GM12878 (cell line): ENCODE data around the gene ZBTB39. TPM values are rescaled to one million over a fixed set of nuclear protein-coding genes. Genes with fewer than 3 reads are reported as not detected.

Source experiments
- ATAC-seq: fragments of 200-7000 bp; cut with Tn5 transposase; 3 replicates; pipeline ENCODE4 v1.9.1; 2020; ENCODE audit warnings: mild to moderate bottlenecking, moderate library complexity
- BruUV-seq: library from RNA; stranded (reverse); fragments of 400-500 nt; replicated peaks from 2 replicates; lab custom pipeline; 2021; lab: Mats Ljungman, UMichigan
- CTCF ChIA-PET: fragments of 300-600 bp; sonication (Branson Sonifier 250); formaldehyde crosslinking; extraction: SDS; loops from one replicate; lab custom pipeline; 2021; ENCODE audit warnings: inconsistent platforms; lab: Yijun Ruan, JAX
- POLR2A ChIA-PET: fragments of 350-600 bp; formaldehyde crosslinking; extraction: SDS; loops from one replicate; lab custom pipeline; 2021; ENCODE audit warnings: inconsistent platforms; lab: Charles Lee
- RAD21 ChIA-PET: fragments of 300-600 bp; sonication (Branson Sonifier 250); formaldehyde crosslinking; loops from one replicate; lab custom pipeline; 2023; ENCODE audit warnings: antibody characterized with exemption; ENCODE audit not compliant: unreplicated experiment; lab: Charles Lee
- SMC1A ChIA-PET: fragments of 300-600 bp; sonication (Branson Sonifier 250); formaldehyde crosslinking; loops from one replicate; lab custom pipeline; 2023; ENCODE audit not compliant: unreplicated experiment, uncharacterized antibody; lab: Charles Lee
- DNase-seq: peaks from one replicate; pipeline ENCODE4 v3.0.0-alpha.2; 2011; ENCODE audit warnings: low read depth, low spot score
- FAIRE-seq: peaks from 3 replicates; lab custom pipeline; 2011; peaks lifted over from hg19 to GRCh38; lab: Jason Lieb, UNC
- H2AFZ ChIP-seq: 2 replicates; pipeline ENCODE4 v1.6.0; 2011; ENCODE audit warnings: low read depth, low read length, control low read depth; ENCODE audit not compliant: control insufficient read depth
- H3K27ac ChIP-seq: 2 replicates; pipeline ENCODE4 v1.5.1; 2011; ENCODE audit warnings: control low read depth; ENCODE audit not compliant: control insufficient read depth, insufficient read depth
- H3K27me3 ChIP-seq, 2 experiments: replicated peaks in 1 of 2; 2 replicates each; pipeline versions ENCODE4 v1.6.0 to v1.6.1; 2011; ENCODE audit warnings: low read length in 1 of 2; ENCODE audit not compliant: control insufficient read depth in 2 of 2, insufficient read depth in 2 of 2
- H3K36me3 ChIP-seq, 2 experiments: 2 replicates each; pipeline ENCODE4 v1.5.1; 2011; ENCODE audit warnings: low read length in 1 of 2; ENCODE audit not compliant: control insufficient read depth in 2 of 2, insufficient read depth in 2 of 2
- H3K4me1 ChIP-seq: 2 replicates; pipeline ENCODE4 v1.6.1; 2011; ENCODE audit warnings: mild to moderate bottlenecking, low read length, moderate library complexity, mixed read lengths; ENCODE audit not compliant: control insufficient read depth, insufficient read depth
- H3K4me2 ChIP-seq: 2 replicates; pipeline ENCODE4 v1.6.0; 2011; ENCODE audit warnings: control low read depth; ENCODE audit not compliant: control insufficient read depth, insufficient read depth
- H3K4me3 ChIP-seq: fragments of 200-600 bp; sonication (generic); 2 replicates; pipeline ENCODE4 v1.5.1; 2016
- H3K79me2 ChIP-seq: 2 replicates; pipeline ENCODE4 v1.6.0; 2011; ENCODE audit warnings: low read length; ENCODE audit not compliant: control insufficient read depth, insufficient read depth
- H3K9ac ChIP-seq: 2 replicates; pipeline ENCODE4 v1.8.0; 2011; ENCODE audit warnings: low read length, control low read depth, mixed read lengths; ENCODE audit not compliant: control insufficient read depth, insufficient read depth
- H3K9me3 ChIP-seq: replicated peaks from 3 replicates; pipeline ENCODE4 v1.5.1; 2011; ENCODE audit warnings: mild to moderate bottlenecking, low read length; ENCODE audit not compliant: control insufficient read depth, insufficient read depth
- H4K20me1 ChIP-seq: 2 replicates; pipeline ENCODE4 v1.6.0; 2011; ENCODE audit not compliant: control insufficient read depth, insufficient read depth
- CBX5 ChIP-seq: sonication (generic); IDR thresholded peaks from 2 replicates; pipeline ENCODE4 v1.6.1; 2016; ENCODE audit warnings: low read depth, moderate library complexity, mild to moderate bottlenecking, inconsistent platforms
- EED ChIP-seq: sonication (generic); IDR thresholded peaks from 2 replicates; pipeline ENCODE4 v1.6.1; 2016; ENCODE audit warnings: antibody characterized with exemption, low read depth
- FOXK2 ChIP-seq: fragments of 450-650 bp; IDR thresholded peaks from 2 replicates; pipeline ENCODE4 v1.6.1; 2017; ENCODE audit warnings: mild to moderate bottlenecking, moderate library complexity
- MYB ChIP-seq: fragments of 150-350 bp; IDR thresholded peaks from 2 replicates; pipeline ENCODE4 v1.6.1; 2014; ENCODE audit warnings: mild to moderate bottlenecking, low read depth, low read length, borderline replicate concordance
- NFIC ChIP-seq: IDR thresholded peaks from 2 replicates; pipeline ENCODE4 v1.6.1; 2012; ENCODE audit warnings: low read depth, mild to moderate bottlenecking, inconsistent platforms, low read length, moderate library complexity
- NRF1 ChIP-seq: conservative IDR thresholded peaks from 2 replicates; pipeline ENCODE4 v1.6.1; 2011; ENCODE audit warnings: mild to moderate bottlenecking, low read depth, low read length, improper control_type of control experiment
- PML ChIP-seq: IDR thresholded peaks from 2 replicates; pipeline ENCODE4 v1.6.1; 2012; ENCODE audit warnings: low read length, inconsistent platforms
- SMAD1 ChIP-seq: fragments of 450-650 bp; IDR thresholded peaks from 2 replicates; pipeline ENCODE4 v1.6.1; 2018; ENCODE audit warnings: mild to moderate bottlenecking, low read depth; ENCODE audit not compliant: partially characterized antibody
- STAT1 ChIP-seq: fragments of 450-650 bp; conservative IDR thresholded peaks from 2 replicates; pipeline ENCODE4 v1.6.1; 2014; ENCODE audit warnings: antibody characterized with exemption, mild to moderate bottlenecking
- YY1 ChIP-seq: IDR thresholded peaks from 2 replicates; pipeline ENCODE4 v1.6.1; 2011; ENCODE audit warnings: low read depth, mild to moderate bottlenecking, low read length
- ZNF622 ChIP-seq: fragments of 450-650 bp; IDR thresholded peaks from 2 replicates; pipeline ENCODE4 v1.6.1; 2017; ENCODE audit warnings: mild to moderate bottlenecking, inconsistent platforms
- WGBS: methylation state at CpG from one replicate; pipeline ENCODE4 v1.1.6; 2016; ENCODE audit warnings: low lambda C conversion rate; ENCODE audit not compliant: insufficient replicate concordance, insufficient coverage; ENCODE audit errors: missing lambda C conversion rate; 5-methylcytosine and 5-hydroxymethylcytosine counted together
- in situ Hi-C: fragments of 300-500 bp; cut with MboI; formaldehyde crosslinking; loops from 9 replicates; pipeline ENCODE4 v1.14.3; 2018; ENCODE audit warnings: mixed read lengths
- intact Hi-C: fragments of 100-400 bp; cut with micrococcal nuclease; formaldehyde crosslinking; loops from one replicate; pipeline ENCODE4 v1.14.2; 2022; ENCODE audit not compliant: unreplicated experiment
- polyA plus RNA-seq, 11 experiments: library from polyadenylated mRNA; depleted of rRNA in 4 of 11; unstranded in 6 of 11; stranded (reverse) in 5 of 11; fragments of >200 nt; fragmentation: Nextera tagmentation in 4 of 11; fragmentation: Illumina TruSeq in 1 of 11; extraction: Ambion mirVana in 4 of 11; extraction: Trizol in 1 of 11; gene quantifications; 1 replicate in 1 of 11; 2 replicates in 10 of 11; pipeline versions ENCODE4 v1.2.1 to v1.2.3, GENCODE V29; 2011 to 2016; ENCODE audit warnings: inconsistent platforms in 2 of 11, missing spikeins in 2 of 11, low read depth in 1 of 11
- total RNA-seq, 4 experiments: library from RNA; depleted of rRNA in 3 of 4; stranded (reverse); fragments of >200 nt in 3 of 4; fragmentation: Illumina TruSeq in 1 of 4; extraction: Trizol in 1 of 4; gene quantifications; 2 replicates each; pipeline versions ENCODE4 v1.2.1 to v1.2.3, GENCODE V29; 2013 to 2021
- TF ChIP-seq, protein P1 (sequence below): fragments of 450-650 bp; IDR thresholded peaks from 2 replicates; pipeline ENCODE4 v1.6.1; 2017; ENCODE audit warnings: mild to moderate bottlenecking, low read depth, inconsistent platforms; ENCODE audit not compliant: poor library complexity, severe bottlenecking
- TF ChIP-seq, protein P2 (sequence below): fragments of 450-650 bp; formaldehyde crosslinking; IDR thresholded peaks from 2 replicates; pipeline ENCODE4 v1.4.0; 2022; ENCODE audit warnings: mild to moderate bottlenecking, moderate library complexity
- TF ChIP-seq, protein P3 (sequence below): fragments of 450-650 bp; IDR thresholded peaks from 2 replicates; pipeline ENCODE4 v1.6.1; 2017; ENCODE audit warnings: antibody characterized with exemption, mild to moderate bottlenecking, moderate library complexity

Gene ZBTB39
- total and polyA plus RNA-seq, 10 of the 15 experiments (the other 5 are each of a cell fraction or from before 2014, with no cell fraction given): 0.88 to 6.8 (median 4.4) TPM

DNA sequence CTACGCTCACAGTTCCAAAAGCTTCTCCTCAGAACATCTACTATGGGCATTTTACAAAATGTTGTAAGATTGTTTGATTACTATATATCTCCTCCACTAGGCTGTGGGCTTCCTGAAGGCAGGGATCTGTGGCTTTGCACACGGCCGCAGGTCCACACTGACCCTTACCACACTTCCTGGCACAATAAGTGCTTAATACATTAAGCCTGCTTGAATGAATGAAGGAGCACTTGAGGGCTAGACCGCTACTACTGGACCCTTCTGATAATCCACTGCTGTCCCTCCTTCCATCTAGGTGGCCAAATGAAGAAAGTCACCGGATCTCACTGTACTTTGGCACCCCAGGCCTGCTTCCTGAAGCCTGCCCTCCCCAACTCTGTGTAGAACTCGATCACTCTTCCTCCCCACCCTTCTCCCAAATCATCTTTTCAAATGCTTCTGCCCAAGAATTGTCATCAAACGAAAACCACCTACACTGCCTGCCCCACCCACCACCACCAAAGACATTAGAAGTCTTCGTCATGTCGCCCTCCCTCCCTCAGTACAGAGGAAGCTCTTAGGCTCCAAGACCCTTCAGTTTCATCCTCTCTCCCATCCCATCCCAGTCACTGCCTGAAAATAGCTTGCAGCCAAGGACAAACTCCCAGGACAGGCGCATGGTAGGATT, 596 bp upstream of the ZBTB39 start (continued):
- TF ChIP-seq, protein P1, sequence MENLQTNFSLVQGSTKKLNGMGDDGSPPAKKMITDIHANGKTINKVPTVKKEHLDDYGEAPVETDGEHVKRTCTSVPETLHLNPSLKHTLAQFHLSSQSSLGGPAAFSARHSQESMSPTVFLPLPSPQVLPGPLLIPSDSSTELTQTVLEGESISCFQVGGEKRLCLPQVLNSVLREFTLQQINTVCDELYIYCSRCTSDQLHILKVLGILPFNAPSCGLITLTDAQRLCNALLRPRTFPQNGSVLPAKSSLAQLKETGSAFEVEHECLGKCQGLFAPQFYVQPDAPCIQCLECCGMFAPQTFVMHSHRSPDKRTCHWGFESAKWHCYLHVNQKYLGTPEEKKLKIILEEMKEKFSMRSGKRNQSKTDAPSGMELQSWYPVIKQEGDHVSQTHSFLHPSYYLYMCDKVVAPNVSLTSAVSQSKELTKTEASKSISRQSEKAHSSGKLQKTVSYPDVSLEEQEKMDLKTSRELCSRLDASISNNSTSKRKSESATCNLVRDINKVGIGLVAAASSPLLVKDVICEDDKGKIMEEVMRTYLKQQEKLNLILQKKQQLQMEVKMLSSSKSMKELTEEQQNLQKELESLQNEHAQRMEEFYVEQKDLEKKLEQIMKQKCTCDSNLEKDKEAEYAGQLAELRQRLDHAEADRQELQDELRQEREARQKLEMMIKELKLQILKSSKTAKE: no peak
- no peak for TF ChIP-seq FOXK2
- no peak for TF ChIP-seq YY1
- TF ChIP-seq, protein P2, sequence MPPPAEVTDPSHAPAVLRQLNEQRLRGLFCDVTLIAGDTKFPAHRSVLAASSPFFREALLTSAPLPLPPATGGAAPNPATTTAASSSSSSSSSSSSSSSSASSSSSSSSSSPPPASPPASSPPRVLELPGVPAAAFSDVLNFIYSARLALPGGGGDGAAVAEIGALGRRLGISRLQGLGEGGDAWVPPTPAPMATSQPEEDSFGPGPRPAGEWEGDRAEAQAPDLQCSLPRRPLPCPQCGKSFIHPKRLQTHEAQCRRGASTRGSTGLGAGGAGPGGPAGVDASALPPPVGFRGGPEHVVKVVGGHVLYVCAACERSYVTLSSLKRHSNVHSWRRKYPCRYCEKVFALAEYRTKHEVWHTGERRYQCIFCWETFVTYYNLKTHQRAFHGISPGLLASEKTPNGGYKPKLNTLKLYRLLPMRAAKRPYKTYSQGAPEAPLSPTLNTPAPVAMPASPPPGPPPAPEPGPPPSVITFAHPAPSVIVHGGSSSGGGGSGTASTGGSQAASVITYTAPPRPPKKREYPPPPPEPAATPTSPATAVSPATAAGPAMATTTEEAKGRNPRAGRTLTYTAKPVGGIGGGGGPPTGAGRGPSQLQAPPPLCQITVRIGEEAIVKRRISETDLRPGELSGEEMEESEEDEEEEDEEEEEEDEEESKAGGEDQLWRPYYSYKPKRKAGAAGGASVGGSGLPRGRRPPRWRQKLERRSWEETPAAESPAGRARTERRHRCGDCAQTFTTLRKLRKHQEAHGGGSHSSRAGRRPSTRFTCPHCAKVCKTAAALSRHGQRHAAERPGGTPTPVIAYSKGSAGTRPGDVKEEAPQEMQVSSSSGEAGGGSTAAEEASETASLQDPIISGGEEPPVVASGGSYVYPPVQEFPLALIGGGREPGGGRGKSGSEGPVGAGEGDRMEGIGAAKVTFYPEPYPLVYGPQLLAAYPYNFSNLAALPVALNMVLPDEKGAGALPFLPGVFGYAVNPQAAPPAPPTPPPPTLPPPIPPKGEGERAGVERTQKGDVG: no peak
- TF ChIP-seq CBX5: no peak

DNA sequence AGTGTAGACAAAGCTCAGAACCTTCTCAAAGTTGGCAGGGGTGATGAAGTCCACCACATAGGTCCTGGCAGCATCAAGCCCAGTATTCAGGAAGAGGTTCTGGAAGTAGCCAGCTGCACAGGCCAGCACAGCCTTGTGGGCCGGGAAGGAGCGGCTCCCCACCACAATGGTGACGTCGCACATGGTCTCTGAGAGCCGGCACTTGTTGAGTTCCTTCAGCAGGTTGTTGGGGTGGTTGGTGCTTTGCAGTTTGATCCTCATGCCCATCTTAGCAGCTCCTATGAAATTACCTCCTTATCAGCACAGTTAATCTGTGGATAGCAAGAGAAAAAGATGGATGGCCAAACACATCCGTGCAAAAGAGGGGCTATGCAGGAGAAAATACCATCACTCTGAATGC, 1.7 kb downstream of the ZBTB39 start:
- ChIA-PET POLR2A (interaction anchor here (1.1 kb wide), 1 partner anchor 107 kb away, joined by 3 read pairs; the partner anchor contains the start of gene STAT6), SMC1A (interaction anchor here (0.6 to 12.3 kb wide), 14 partner anchors 8 to 647 kb away, joined by 3 to 125 read pairs (median 4); partner anchors contain the start of genes HSD17B6 and STAT6), CTCF (interaction anchor here (0.7 to 12.1 kb wide), 23 partner anchors 8 to 369 kb away, joined by 3 to 177 read pairs (median 5); partner anchors contain the start of genes HSD17B6, MYO1A, PRIM1 and STAT6), RAD21 (interaction anchor here (1.0 to 5.8 kb wide), 7 partner anchors 17 to 315 kb away, joined by 3 to 44 read pairs (median 4); partner anchors contain the start of gene STAT6)
- no peak overlapping the region for H3K4me3 ChIP-seq
- no peak overlapping the region for H3K4me2 ChIP-seq
- H3K9ac ChIP-seq: no peak overlapping the region
- H3K79me2 ChIP-seq: peaks cover 6% of the 10 kb centered on the region
- no peaks in the 10 kb centered on the region for H4K20me1 ChIP-seq
- WGBS: 92% methylated on average over 6 of the region's 6 CpGs
- no peaks in the 10 kb centered on the region for H3K9me3 ChIP-seq
- H2AFZ ChIP-seq: no peak overlapping the region
- BruUV-seq: no TSS peak
- intact Hi-C loops: no loop called here
- no peak for FAIRE-seq
- no peak overlapping the region for H3K27ac ChIP-seq
- peaks cover 1 to 6% of the 10 kb centered on the region in 2 experiments; a peak in 2 of 4 replicates for H3K36me3 ChIP-seq
- DNase-seq: no peak
- no peaks in the 10 kb centered on the region for H3K27me3 ChIP-seq
- no peak for ATAC-seq
- H3K4me1 ChIP-seq: peaks cover 23% of the 10 kb centered on the region
- in situ Hi-C loops: loop anchor here (5.0 kb wide), 2 partner anchors 108 to 247 kb away; partner anchors contain the start of gene STAT6
- TF ChIP-seq CBX5 (no peak), EED (no peak), NFIC (no peak), PML (no peak), ZNF622 (no peak), STAT1 (no peak), MYB (no peak), NRF1 (no peak), SMAD1 (no peak)
- TF ChIP-seq, protein P3, sequence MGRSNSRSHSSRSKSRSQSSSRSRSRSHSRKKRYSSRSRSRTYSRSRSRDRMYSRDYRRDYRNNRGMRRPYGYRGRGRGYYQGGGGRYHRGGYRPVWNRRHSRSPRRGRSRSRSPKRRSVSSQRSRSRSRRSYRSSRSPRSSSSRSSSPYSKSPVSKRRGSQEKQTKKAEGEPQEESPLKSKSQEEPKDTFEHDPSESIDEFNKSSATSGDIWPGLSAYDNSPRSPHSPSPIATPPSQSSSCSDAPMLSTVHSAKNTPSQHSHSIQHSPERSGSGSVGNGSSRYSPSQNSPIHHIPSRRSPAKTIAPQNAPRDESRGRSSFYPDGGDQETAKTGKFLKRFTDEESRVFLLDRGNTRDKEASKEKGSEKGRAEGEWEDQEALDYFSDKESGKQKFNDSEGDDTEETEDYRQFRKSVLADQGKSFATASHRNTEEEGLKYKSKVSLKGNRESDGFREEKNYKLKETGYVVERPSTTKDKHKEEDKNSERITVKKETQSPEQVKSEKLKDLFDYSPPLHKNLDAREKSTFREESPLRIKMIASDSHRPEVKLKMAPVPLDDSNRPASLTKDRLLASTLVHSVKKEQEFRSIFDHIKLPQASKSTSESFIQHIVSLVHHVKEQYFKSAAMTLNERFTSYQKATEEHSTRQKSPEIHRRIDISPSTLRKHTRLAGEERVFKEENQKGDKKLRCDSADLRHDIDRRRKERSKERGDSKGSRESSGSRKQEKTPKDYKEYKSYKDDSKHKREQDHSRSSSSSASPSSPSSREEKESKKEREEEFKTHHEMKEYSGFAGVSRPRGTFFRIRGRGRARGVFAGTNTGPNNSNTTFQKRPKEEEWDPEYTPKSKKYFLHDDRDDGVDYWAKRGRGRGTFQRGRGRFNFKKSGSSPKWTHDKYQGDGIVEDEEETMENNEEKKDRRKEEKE: no peak
